Pancreas (tissue), 10 donors: ENCODE data around the gene ACTR5. TPM values are rescaled to one million over a fixed set of nuclear protein-coding genes. Genes with fewer than 3 reads are reported as not detected.

ENCODE experiments used
- ATAC-seq, 4 donors: fragments of 200-7000 bp; cut with Tn5 transposase; one replicate each; pipeline versions ENCODE4 v1.8.0 to v1.9.1; 2020; ENCODE audit warnings: mild to moderate bottlenecking in 4 of 4, moderate library complexity in 4 of 4
- DNase-seq, 6 donors: peaks; one replicate each; pipeline ENCODE4 v3.0.0-alpha.2; 2020
- FAIRE-seq: peaks from 2 replicates; lab custom pipeline; 2012; peaks lifted over from hg19 to GRCh38; lab: Jason Lieb, UNC
- H3K27ac ChIP-seq, 4 donors: fragments of 200-600 bp; sonication (generic); 1 replicate in 3 of 4; 2 replicates in 1 of 4; pipeline versions ENCODE4 v1.5.0 to v1.8.0; 2020
- H3K27me3 ChIP-seq, 4 donors: fragments of 200-600 bp; one replicate each; pipeline ENCODE4 v1.8.0; 2021
- H3K36me3 ChIP-seq, 3 donors: fragments of 200-600 bp; sonication (generic) in 1 of 3; one replicate each; pipeline versions ENCODE4 v1.5.0 to v1.8.0; 2020 to 2021
- H3K4me1 ChIP-seq, 3 donors: fragments of 200-600 bp; one replicate each; pipeline ENCODE4 v1.8.0; 2021
- H3K4me3 ChIP-seq, 4 donors: fragments of 200-600 bp; sonication (generic) in 2 of 4; one replicate each; pipeline versions ENCODE4 v1.5.0 to v1.8.0; 2020 to 2021
- H3K9me3 ChIP-seq, 4 donors: fragments of 200-600 bp; one replicate each; pipeline ENCODE4 v1.8.0; 2021
- WGBS, 2 donors: extraction: QIAGEN DNeasy Blood & Tissue Kit; methylation state at CpG; one replicate each; pipeline ENCODE4 v1.1.7; 2013; 5-methylcytosine and 5-hydroxymethylcytosine counted together
- intact Hi-C, 3 donors: fragments of 100-400 bp; cut with DNase I; formaldehyde crosslinking; loops; one replicate each; pipeline versions ENCODE4 v1.11.1 to v1.14.2; 2022
- polyA plus RNA-seq, 2 donors: library from polyadenylated mRNA; stranded (reverse); fragments of 200-250 nt; gene quantifications; one replicate each; pipeline ENCODE4 v1.2.3, GENCODE V29; 2013
- total RNA-seq, 6 donors: library from RNA; stranded (reverse); fragmentation: NEBNext Ultra II Directional in 4 of 6; extraction: Animal tissue kit (Norgen Biotek cat#: 25700) in 4 of 6; gene quantifications; one replicate each; pipeline versions ENCODE4 v1.2.1 to v1.2.4, GENCODE V29; 2021 to 2023
- TF ChIP-seq, protein P1 (sequence below), 4 donors: fragments of 200-600 bp; sonication (generic) in 3 of 4; IDR thresholded peaks; one replicate each; pipeline versions ENCODE4 v1.5.0 to v1.8.0; 2021; ENCODE audit warnings: antibody characterized with exemption in 4 of 4
- donor health status: healthy with polysubstance abuse.
- donor health status: DM: no; HTN: no; CAD: no; lungs with moderate emphysema.
- donor health status: DM: no; HTN: no; CAD: no.
- donor health status: control.
- donor health status: control.
- donor health status: Bipolar disorder and iron deficiency.
- donor health status: DM: yes; HTN: yes; CAD: no.
- donor health status: DM: no; HTN: no; CAD: no.
- donor health status: DM: no; HTN: no; CAD: no.
- donor health status: DM: yes; HTN: yes; CAD: no.

The ACTR5 gene
- total and polyA plus RNA-seq, 8 donors = 2.4 to 9.8 (median 3.2) TPM

DNA sequence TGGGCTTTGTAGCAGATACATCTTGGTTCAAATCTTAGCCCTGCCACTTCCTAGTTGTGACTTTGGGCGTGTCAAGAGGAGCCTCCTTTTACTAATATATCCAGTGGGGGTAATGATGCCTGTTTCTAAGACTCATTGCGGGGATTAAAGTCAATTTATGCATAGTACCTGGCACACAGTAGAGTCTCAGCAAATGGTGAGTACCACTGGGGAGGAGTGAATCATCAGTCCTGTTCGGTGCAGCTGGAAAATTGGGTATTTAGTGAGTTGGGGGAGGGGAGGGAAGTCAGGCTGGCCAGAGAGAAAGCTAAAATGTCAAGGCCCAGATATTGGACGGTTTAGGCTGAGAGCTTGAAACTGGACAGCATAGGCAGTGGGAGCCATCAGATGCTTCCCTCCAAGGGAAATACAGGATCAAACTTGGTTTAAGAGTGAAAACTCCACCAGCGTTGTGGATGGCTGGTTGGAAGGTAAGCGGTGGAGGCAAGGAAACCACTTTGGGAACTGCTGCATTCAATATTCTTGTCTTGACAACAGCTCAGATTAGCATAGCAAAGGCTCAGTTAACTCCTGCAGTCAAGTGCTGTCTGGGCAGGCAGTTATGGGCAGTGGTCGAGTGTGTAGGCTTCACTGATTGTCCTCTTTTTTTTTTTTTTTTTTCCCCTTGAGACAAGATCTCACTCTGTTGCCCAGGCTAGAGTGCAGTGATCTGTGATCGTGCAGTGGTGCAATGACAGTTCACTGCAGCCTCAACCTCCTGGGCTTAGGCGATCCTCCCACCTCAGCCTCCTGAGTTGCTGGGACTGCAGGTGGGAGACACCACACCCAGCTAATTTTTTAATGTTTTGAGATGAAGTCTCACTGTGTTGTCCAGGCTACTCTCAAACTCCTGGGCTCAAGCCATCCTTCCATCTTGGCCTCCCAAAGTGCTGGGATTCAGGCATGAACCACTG, 70.1 kb downstream of the ACTR5 start:
- TF ChIP-seq, protein P1, sequence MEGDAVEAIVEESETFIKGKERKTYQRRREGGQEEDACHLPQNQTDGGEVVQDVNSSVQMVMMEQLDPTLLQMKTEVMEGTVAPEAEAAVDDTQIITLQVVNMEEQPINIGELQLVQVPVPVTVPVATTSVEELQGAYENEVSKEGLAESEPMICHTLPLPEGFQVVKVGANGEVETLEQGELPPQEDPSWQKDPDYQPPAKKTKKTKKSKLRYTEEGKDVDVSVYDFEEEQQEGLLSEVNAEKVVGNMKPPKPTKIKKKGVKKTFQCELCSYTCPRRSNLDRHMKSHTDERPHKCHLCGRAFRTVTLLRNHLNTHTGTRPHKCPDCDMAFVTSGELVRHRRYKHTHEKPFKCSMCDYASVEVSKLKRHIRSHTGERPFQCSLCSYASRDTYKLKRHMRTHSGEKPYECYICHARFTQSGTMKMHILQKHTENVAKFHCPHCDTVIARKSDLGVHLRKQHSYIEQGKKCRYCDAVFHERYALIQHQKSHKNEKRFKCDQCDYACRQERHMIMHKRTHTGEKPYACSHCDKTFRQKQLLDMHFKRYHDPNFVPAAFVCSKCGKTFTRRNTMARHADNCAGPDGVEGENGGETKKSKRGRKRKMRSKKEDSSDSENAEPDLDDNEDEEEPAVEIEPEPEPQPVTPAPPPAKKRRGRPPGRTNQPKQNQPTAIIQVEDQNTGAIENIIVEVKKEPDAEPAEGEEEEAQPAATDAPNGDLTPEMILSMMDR (IDR thresholded peaks at IDR 0.05) = no peak
- H3K27ac ChIP-seq = no peak overlapping the region
- intact Hi-C loops = no loop called here
- 71 to 81% methylated on average over 9 of the region's 9 CpGs for WGBS, 2 donors
- H3K4me3 ChIP-seq = no peak overlapping the region
- FAIRE-seq (no peak), DNase-seq (no peak), ATAC-seq (no peak)
- no peaks in the 10 kb centered on the region for H3K9me3 ChIP-seq
- no peaks in the 10 kb centered on the region for H3K4me1 ChIP-seq
- H3K36me3 ChIP-seq = no peaks in the 10 kb centered on the region
- no peaks in the 10 kb centered on the region for H3K27me3 ChIP-seq

Other genes starting within 250 kb of the ACTR5 start
- not detected for gene ADIG, start 167.3 kb upstream of the ACTR5 start, total RNA-seq
- gene ADIG, start 167.3 kb upstream of the ACTR5 start, polyA plus RNA-seq = not detected
- under 1 TPM in 2 of 6 donors, not detected in 4; 0.08 to 0.23 TPM for gene ARHGAP40, start 146.7 kb upstream of the ACTR5 start, total RNA-seq
- under 1 TPM in 1 of 2 donors, not detected in 1; 0.23 TPM for gene ARHGAP40, start 146.7 kb upstream of the ACTR5 start, polyA plus RNA-seq
- not detected for gene SLC32A1, start 24.0 kb upstream of the ACTR5 start, total RNA-seq
- not detected for gene SLC32A1, start 24.0 kb upstream of the ACTR5 start, polyA plus RNA-seq
- gene PPP1R16B, start 57.2 kb downstream of the ACTR5 start, total RNA-seq = 1 to 10 TPM; 1.0 to 2.7 (median 1.5) TPM
- gene PPP1R16B, start 57.2 kb downstream of the ACTR5 start, polyA plus RNA-seq = 1 to 10 TPM; 1.1 to 1.2 TPM
- gene FAM83D, start 178.0 kb downstream of the ACTR5 start, total RNA-seq = under 1 TPM in 5 of 6 donors, not detected in 1; 0.06 to 0.34 (median 0.22) TPM
- under 1 TPM; 0.12 to 0.38 TPM for gene FAM83D, start 178.0 kb downstream of the ACTR5 start, polyA plus RNA-seq
- 1 to 10 TPM; 2.2 to 5.1 (median 3.0) TPM for gene DHX35, start 213.9 kb downstream of the ACTR5 start, total RNA-seq
- gene DHX35, start 213.9 kb downstream of the ACTR5 start, polyA plus RNA-seq = 1 to 10 TPM; 3.7 to 6.8 TPM